Stimulated activated naive CD8-positive, alpha-beta T cell treated with anti-CD3 and anti-CD28 coated beads, Interleukin-15, Interleukin-2, amounts not matched to agents 100 ng/mL and 50 ng/mL, for 24 hours (primary cell): Measurements from ENCODE around the gene RTEL1.

ENCODE experiments used
- H3K27ac Mint-ChIP-seq: one replicate; pipeline ENCODE4 v1.8.0; 2021; ENCODE audit warnings: mild to moderate bottlenecking, mixed read lengths
- H3K27me3 Mint-ChIP-seq: one replicate; pipeline ENCODE4 v1.8.0; 2021; ENCODE audit warnings: mixed read lengths
- H3K36me3 Mint-ChIP-seq: one replicate; pipeline ENCODE4 v1.8.0; 2021; ENCODE audit warnings: low read depth, mixed read lengths
- H3K4me1 Mint-ChIP-seq: one replicate; pipeline ENCODE4 v1.8.0; 2021; ENCODE audit warnings: low read depth, mixed read lengths
- H3K4me3 Mint-ChIP-seq: one replicate; pipeline ENCODE4 v1.8.0; 2021; ENCODE audit warnings: mild to moderate bottlenecking, mixed read lengths
- H3K9me3 Mint-ChIP-seq: one replicate; pipeline ENCODE4 v1.8.0; 2021; ENCODE audit warnings: mixed read lengths

The RTEL1 gene

GRCh38 chr20:63744574-63745423, 86.7 kb downstream of the RTEL1 start:
- Mint-ChIP-seq H3K4me1 (no peaks in the 10 kb centered on the region), H3K36me3 (no peaks in the 10 kb centered on the region), H3K4me3 (no peak overlapping the region), H3K27ac (no peak overlapping the region), H3K9me3 (no peaks in the 10 kb centered on the region), H3K27me3 (no peaks in the 10 kb centered on the region)

DNA sequence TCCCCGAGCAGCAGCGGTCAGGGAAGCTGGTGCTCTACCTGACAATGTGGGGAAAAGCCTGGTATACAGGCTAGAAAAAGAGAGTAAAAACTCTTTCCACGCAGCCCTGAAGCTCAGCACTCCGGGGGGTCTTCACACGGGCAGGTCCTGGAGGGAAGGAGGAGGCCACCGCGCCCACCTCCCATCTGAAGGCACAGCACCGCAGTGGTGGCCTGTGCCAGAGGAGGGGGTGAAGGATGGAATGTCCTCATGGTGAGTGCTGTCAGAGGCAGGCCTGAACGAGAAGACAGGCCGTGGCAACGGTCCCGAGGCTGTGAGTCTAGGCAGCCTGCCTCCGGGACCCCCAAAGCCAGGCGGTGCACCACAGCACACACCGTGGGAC, 87.3 kb downstream of the RTEL1 start:
- no peak overlapping the region for H3K27ac Mint-ChIP-seq
- H3K4me3 Mint-ChIP-seq: no peak overlapping the region
- no peaks in the 10 kb centered on the region for H3K27me3 Mint-ChIP-seq
- no peaks in the 10 kb centered on the region for H3K4me1 Mint-ChIP-seq
- no peaks in the 10 kb centered on the region for H3K9me3 Mint-ChIP-seq
- no peaks in the 10 kb centered on the region for H3K36me3 Mint-ChIP-seq
